ENCODE measurements around the gene KANSL1. TPM values are rescaled to one million over a fixed set of nuclear protein-coding genes. Genes with fewer than 3 reads are reported as not detected.
A peak's percentile ranks its signal among the peaks of the same experiment; 100 is the strongest.

The KANSL1 gene
- total RNA-seq, 1 donor from 2014 or later = 154 TPM

DNA sequence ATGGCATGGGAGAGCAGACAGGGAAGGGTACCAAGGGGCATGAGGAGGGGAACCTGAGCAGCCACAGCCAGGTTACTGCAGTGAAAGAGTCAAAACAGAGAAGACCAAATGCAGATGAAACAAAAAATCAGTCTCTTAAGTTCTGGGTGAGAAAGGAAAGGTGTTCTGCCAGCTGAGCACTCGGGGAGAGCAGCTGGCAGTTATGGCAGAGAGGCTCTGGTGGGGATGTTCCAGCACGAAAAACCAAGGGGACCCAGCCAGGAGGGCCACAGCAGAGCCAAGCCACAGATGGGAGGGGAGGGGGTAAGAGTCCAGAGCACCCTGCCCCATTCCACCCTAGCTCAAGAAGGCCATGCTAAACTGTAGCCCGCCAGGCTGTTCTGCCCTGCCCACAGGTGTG, 162.5 kb downstream of the KANSL1 start:
- Mint-ChIP-seq H3K27me3 (ENCODE audit: unreplicated experiment) (peaks cover 1% of the 10 kb centered on the region), H3K4me3 (ENCODE audit: unreplicated experiment) (peak overlapping the region; percentile 62), H3K27ac (ENCODE audit: unreplicated experiment) (peak overlapping the region; percentile 83), H3K9me3 (ENCODE audit: unreplicated experiment) (no peaks in the 10 kb centered on the region), H3K4me1 (ENCODE audit: unreplicated experiment) (peaks cover 24% of the 10 kb centered on the region), H3K36me3 (ENCODE audit: low read depth, unreplicated experiment) (peaks cover 60% of the 10 kb centered on the region)
- TF ChIP-seq, protein P1, sequence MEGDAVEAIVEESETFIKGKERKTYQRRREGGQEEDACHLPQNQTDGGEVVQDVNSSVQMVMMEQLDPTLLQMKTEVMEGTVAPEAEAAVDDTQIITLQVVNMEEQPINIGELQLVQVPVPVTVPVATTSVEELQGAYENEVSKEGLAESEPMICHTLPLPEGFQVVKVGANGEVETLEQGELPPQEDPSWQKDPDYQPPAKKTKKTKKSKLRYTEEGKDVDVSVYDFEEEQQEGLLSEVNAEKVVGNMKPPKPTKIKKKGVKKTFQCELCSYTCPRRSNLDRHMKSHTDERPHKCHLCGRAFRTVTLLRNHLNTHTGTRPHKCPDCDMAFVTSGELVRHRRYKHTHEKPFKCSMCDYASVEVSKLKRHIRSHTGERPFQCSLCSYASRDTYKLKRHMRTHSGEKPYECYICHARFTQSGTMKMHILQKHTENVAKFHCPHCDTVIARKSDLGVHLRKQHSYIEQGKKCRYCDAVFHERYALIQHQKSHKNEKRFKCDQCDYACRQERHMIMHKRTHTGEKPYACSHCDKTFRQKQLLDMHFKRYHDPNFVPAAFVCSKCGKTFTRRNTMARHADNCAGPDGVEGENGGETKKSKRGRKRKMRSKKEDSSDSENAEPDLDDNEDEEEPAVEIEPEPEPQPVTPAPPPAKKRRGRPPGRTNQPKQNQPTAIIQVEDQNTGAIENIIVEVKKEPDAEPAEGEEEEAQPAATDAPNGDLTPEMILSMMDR (IDR thresholded peaks at IDR 0.05; ENCODE audit: unreplicated experiment) = no peak
- no peak for DNase-seq (ENCODE audit: low spot score)

DNA sequence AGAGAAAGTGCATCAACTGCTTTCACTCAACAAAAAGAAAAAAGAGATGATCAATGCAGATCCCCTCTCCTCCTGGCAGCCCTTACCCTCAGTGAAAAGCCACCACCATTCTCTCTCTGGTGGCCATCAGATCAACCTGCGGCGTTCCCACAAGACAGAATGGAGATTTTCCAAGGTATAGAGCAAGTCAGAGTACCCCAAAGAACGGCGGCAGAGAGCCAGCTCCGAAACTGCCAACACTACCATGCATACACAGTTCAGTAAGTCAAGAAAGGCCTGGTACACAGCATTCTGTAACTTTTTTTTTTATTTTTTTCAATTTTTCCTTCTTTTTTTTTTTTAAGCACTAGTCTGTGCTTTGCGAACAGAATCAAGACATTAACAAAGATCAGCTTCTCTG, 163.6 kb downstream of the KANSL1 start:
- Mint-ChIP-seq H3K36me3 (ENCODE audit: low read depth, unreplicated experiment) (peaks cover 52% of the 10 kb centered on the region), H3K27me3 (ENCODE audit: unreplicated experiment) (no peaks in the 10 kb centered on the region), H3K9me3 (ENCODE audit: unreplicated experiment) (no peaks in the 10 kb centered on the region), H3K4me1 (ENCODE audit: unreplicated experiment) (peaks cover 19% of the 10 kb centered on the region), H3K4me3 (ENCODE audit: unreplicated experiment) (no peak overlapping the region), H3K27ac (ENCODE audit: unreplicated experiment) (no peak overlapping the region)
- DNase-seq (ENCODE audit: low spot score) = no peak
- TF ChIP-seq, protein P1 (IDR thresholded peaks at IDR 0.05; ENCODE audit: unreplicated experiment) = no peak

DNA sequence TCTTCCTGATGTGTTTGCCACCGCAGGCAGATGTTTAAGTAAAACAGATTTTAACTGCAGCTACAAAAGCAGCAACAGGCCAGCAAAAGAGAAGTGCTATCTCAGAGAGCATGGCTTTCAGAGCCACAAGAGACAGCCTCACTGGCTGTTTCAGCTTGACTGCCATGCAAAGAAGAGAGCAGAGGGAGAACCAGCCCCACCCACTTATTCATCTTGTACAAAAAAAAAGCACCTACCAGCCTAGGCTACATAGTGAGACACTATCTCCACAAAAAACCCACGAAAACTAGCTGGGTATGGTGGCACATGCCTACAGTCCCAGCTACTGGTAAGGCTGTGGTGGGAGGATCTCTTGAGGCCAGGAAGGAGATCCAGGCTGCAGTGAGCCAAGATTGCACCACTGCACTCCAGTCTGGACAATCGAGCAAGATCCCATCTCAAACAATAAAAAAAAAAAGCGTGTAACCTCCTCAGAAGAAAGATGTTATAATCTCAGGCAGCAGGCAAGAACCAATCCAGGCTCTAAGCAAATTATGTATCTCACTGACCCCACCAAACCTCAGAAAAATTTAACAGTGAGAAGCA, 164.2 kb downstream of the KANSL1 start:
- DNase-seq (ENCODE audit: low spot score) = no peak
- H3K27ac Mint-ChIP-seq (ENCODE audit: unreplicated experiment) = no peak overlapping the region
- H3K4me1 Mint-ChIP-seq (ENCODE audit: unreplicated experiment) = peaks cover 19% of the 10 kb centered on the region
- no peaks in the 10 kb centered on the region for H3K27me3 Mint-ChIP-seq (ENCODE audit: unreplicated experiment)
- no peak overlapping the region for H3K4me3 Mint-ChIP-seq (ENCODE audit: unreplicated experiment)
- TF ChIP-seq, protein P1 (IDR thresholded peaks at IDR 0.05; ENCODE audit: unreplicated experiment) = no peak
- H3K9me3 Mint-ChIP-seq (ENCODE audit: unreplicated experiment) = no peaks in the 10 kb centered on the region
- H3K36me3 Mint-ChIP-seq (ENCODE audit: low read depth, unreplicated experiment) = peaks cover 47% of the 10 kb centered on the region

DNA sequence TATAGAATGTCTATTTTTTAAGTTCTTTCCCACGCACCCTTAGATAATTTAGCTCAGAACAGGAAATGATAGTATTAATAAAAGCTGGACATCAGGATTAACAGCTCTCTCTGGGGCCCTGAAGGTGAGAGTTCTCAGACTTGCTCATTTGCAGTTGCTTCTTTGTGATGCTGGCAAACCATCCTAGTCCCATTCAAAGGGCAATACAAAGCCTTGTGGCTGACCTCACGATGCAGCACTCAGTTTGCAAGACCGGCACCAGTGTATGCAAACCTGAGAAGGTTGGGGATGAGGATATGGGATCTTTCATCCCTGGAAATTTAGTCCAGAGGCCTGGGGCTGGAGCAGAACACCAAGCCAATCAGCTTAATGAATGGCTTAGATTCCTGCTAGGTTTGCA, 164.9 kb downstream of the KANSL1 start:
- peak overlapping the region; percentile 31 for H3K4me3 Mint-ChIP-seq (ENCODE audit: unreplicated experiment)
- DNase-seq (ENCODE audit: low spot score) = no peak
- H3K27ac Mint-ChIP-seq (ENCODE audit: unreplicated experiment) = peak overlapping the region; percentile 64
- H3K27me3 Mint-ChIP-seq (ENCODE audit: unreplicated experiment) = no peaks in the 10 kb centered on the region
- no peaks in the 10 kb centered on the region for H3K9me3 Mint-ChIP-seq (ENCODE audit: unreplicated experiment)
- peaks cover 19% of the 10 kb centered on the region for H3K4me1 Mint-ChIP-seq (ENCODE audit: unreplicated experiment)
- H3K36me3 Mint-ChIP-seq (ENCODE audit: low read depth, unreplicated experiment) = peaks cover 42% of the 10 kb centered on the region
- TF ChIP-seq, protein P1 (IDR thresholded peaks at IDR 0.05; ENCODE audit: unreplicated experiment) = no peak

DNA sequence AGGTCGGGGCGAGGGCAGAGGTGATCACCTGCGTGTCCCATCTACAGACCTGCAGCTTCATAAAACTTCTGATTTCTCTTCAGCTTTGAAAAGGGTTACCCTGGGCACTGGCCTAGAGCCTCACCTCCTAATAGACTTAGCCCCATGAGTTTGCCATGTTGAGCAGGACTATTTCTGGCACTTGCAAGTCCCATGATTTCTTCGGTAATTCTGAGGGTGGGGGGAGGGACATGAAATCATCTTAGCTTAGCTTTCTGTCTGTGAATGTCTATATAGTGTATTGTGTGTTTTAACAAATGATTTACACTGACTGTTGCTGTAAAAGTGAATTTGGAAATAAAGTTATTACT, 165.3 kb downstream of the KANSL1 start:
- H3K4me3 Mint-ChIP-seq (ENCODE audit: unreplicated experiment) = peak overlapping the region; percentile 31
- DNase-seq (ENCODE audit: low spot score) = no peak
- peaks cover 19% of the 10 kb centered on the region for H3K4me1 Mint-ChIP-seq (ENCODE audit: unreplicated experiment)
- peak overlapping the region; percentile 64 for H3K27ac Mint-ChIP-seq (ENCODE audit: unreplicated experiment)
- no peaks in the 10 kb centered on the region for H3K9me3 Mint-ChIP-seq (ENCODE audit: unreplicated experiment)
- peaks cover 41% of the 10 kb centered on the region for H3K36me3 Mint-ChIP-seq (ENCODE audit: low read depth, unreplicated experiment)
- no peaks in the 10 kb centered on the region for H3K27me3 Mint-ChIP-seq (ENCODE audit: unreplicated experiment)
- TF ChIP-seq, protein P1 (IDR thresholded peaks at IDR 0.05; ENCODE audit: unreplicated experiment) = no peak

Data from endothelial cell (in vitro differentiated cells).